Inflammatory macrophage treated with lipopolysaccharide for 4 hours (primary cell): Measurements from ENCODE around the gene BARX2.

Source experiments
- DNase-seq: peaks from one replicate; pipeline ENCODE4 v3.0.0-alpha.2; 2020

The BARX2 gene

GRCh38 chr11:129374081-129374992 is 1.3 kb upstream of the BARX2 start:
- no peak for DNase-seq

- DNase-seq, result no peak
These were observed 476 bp upstream of the BARX2 start for GRCh38 chr11:129374993-129375750.

- DNase-seq, result no peak
These were observed 1.2 kb downstream of the BARX2 start for GRCh38 chr11:129376658-129377341.

- no peak for DNase-seq
These were observed 2.1 kb downstream of the BARX2 start for GRCh38 chr11:129377739-129378138.

GRCh38 chr11:129380413-129380812 is 4.8 kb downstream of the BARX2 start:
- DNase-seq, result no peak

GRCh38 chr11:129382583-129382982 is 6.9 kb downstream of the BARX2 start:
- DNase-seq, result no peak

GRCh38 chr11:129383060-129383459 is 7.4 kb downstream of the BARX2 start:
- no peak for DNase-seq

- no peak for DNase-seq
These were observed 7.9 kb downstream of the BARX2 start for GRCh38 chr11:129383502-129383901.

GRCh38 chr11:129384415-129384814 is 8.8 kb downstream of the BARX2 start:
- no peak for DNase-seq

- no peak for DNase-seq
These were observed 10.2 kb downstream of the BARX2 start for GRCh38 chr11:129385801-129386200.

- DNase-seq, result no peak
These were observed 11.2 kb downstream of the BARX2 start for GRCh38 chr11:129386795-129387397.

- no peak for DNase-seq
These were observed 11.8 kb downstream of the BARX2 start for GRCh38 chr11:129387434-129387833.

GRCh38 chr11:129388824-129389223 is 13.2 kb downstream of the BARX2 start:
- no peak for DNase-seq

GRCh38 chr11:129390303-129390821 is 14.7 kb downstream of the BARX2 start:
- no peak for DNase-seq

GRCh38 chr11:129391360-129391759 is 15.7 kb downstream of the BARX2 start:
- DNase-seq, result no peak

GRCh38 chr11:129391821-129392220 is 16.2 kb downstream of the BARX2 start:
- DNase-seq, result no peak

GRCh38 chr11:129392995-129393394 is 17.3 kb downstream of the BARX2 start:
- no peak for DNase-seq

GRCh38 chr11:129394709-129395108 is 19.1 kb downstream of the BARX2 start:
- DNase-seq, result no peak

GRCh38 chr11:129395432-129395831 is 19.8 kb downstream of the BARX2 start:
- DNase-seq, result no peak

GRCh38 chr11:129395883-129396282 is 20.2 kb downstream of the BARX2 start:
- no peak for DNase-seq

GRCh38 chr11:129396454-129396853 is 20.8 kb downstream of the BARX2 start:
- no peak for DNase-seq
